ENCODE data around the gene S1PR5. TPM values are rescaled to one million over a fixed set of nuclear protein-coding genes. Genes with fewer than 3 reads are reported as not detected.
A peak's percentile ranks its signal among the peaks of the same experiment; 100 is the strongest.
"Not testable (repeated sequence)": the region's sequence is repeated elsewhere in the genome, so short reads cannot be mapped to it uniquely, and the experiment has no call there.

The S1PR5 gene, protein sequence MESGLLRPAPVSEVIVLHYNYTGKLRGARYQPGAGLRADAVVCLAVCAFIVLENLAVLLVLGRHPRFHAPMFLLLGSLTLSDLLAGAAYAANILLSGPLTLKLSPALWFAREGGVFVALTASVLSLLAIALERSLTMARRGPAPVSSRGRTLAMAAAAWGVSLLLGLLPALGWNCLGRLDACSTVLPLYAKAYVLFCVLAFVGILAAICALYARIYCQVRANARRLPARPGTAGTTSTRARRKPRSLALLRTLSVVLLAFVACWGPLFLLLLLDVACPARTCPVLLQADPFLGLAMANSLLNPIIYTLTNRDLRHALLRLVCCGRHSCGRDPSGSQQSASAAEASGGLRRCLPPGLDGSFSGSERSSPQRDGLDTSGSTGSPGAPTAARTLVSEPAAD
- 1 to 10 TPM; 1.3 to 1.7 (median 1.5) TPM for polyA plus RNA-seq (ENCODE audit: insufficient read length in 3 of 3)

DNA sequence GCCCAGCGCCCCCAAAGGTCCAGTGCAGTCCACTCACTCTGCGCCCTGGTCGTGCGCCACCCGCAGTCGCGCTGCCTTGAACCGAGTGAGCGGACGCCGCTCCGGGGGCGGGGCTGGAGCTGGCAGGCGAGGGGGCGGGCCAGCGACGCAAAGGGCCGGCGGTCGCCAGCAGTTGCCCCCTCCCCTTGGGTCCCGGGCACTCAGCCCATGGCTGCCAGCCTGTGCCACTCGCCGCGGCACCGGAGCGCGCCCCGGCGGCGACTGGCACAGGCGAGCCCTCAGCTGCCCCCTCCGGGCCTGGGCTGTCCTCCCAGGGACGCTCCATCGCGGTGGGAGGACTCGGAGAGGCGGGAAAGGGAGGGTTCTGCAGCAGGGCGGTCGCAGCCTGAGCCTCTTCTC, at the start of gene S1PR5:
Gene S1PR5 (minus strand): TSS at position 87 of the 399 bp plus-strand sequence. CDS start 2,436 bp downstream, outside the sequence.
- DNase-seq (ENCODE audit: low read depth in 3 of 3, low spot score in 2 of 3): no peak

DNA sequence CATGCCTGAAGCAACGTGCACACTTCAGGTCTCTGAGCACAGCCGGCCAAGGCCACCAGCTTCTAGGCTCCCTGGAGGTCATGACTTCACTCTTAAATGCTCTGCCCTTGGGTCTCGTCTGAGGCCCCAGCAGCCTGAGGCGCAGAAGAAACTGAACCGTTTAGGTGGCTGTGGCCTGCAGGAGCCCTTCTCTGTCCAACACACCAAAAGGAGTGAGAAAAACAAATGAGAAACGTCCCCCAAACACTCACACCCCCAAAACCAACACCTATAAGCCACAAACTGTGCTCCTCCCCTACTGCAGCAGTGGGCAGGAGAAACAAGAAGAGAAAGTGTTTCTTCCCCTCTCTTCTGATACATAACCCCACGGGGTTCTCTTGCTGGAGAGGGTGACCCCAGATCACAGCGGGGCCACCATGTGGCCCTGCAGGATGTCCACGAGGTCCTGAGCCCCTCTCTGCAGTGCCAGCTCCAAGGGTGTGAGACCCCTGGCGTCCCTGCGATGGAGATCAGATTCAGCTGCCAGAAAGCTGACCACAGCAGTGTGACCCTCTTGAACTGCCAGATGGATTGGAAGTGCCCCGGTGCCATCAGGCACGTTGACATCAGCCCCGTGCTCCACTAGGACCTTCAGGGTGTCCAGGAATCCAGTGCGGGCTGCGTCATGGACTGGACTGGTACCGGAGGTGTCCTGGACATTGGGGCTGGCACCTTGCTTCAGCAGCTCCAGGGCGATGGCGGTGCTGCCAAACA, 49.6 kb upstream of the S1PR5 start:
- DNase-seq (ENCODE audit: low read depth in 3 of 3, low spot score in 2 of 3): no peak

DNA sequence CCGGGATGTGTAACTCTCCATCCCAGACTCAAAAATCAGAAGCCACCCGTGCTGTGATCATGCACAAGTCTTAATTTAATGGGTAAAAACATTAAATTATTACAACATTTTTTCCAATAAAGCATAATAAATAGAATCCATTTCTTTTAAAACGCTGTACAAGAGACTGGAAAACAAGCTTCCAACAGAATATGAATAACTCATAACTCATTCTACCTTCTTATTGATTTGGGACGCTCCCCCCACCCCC, 49.1 kb upstream of the S1PR5 start:
- no peak for DNase-seq (ENCODE audit: low read depth in 3 of 3, low spot score in 2 of 3)

DNA sequence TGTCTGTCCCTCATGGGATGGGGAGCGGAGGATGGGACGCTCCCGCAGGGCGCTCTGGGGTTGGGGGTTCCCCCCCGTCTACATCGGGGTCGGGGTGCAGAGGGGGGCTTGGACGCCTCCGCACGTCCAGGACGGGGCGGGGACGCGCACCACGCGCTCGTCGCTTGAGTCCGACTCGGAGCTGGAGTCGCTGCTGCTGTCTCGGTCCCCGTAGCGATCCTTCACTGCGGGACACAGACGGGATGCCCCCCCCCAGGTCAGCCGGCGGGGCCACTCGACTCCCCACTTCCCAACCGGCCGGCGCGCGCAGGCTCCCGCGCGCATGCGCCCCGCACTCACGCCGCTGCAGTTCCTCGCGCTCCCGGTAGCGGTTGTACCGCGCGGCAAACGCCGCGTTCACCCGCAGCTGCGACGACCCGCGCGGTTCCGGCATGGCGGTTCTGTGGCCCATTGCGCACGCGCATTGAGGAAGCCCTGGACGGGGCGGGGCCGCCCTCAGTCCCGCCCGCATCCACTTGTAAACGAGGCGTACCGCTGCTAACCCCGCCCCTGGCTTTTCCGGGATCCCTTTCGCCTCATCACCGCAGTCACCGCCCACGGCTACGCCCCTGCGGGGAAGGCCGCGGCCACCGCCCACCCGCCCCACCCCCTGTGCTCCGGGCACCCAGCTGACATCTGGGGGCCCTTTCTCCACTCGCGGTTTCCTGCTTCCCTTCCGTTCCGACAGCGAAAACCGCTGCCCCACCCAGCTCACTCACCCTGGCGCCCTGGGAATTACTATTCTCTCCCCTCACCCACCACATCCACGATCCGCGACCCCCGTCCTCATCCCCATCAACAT, 48.5 kb upstream of the S1PR5 start, which contains the start of gene KRI1:
Gene KRI1 (minus strand): TSS at position 444 of the 841 bp plus-strand sequence. CDS start 11 bp downstream, at position 433.
- DNase-seq (ENCODE audit: low read depth in 3 of 3, low spot score in 2 of 3): peak; percentile 86 to 94 (median 90)

DNA sequence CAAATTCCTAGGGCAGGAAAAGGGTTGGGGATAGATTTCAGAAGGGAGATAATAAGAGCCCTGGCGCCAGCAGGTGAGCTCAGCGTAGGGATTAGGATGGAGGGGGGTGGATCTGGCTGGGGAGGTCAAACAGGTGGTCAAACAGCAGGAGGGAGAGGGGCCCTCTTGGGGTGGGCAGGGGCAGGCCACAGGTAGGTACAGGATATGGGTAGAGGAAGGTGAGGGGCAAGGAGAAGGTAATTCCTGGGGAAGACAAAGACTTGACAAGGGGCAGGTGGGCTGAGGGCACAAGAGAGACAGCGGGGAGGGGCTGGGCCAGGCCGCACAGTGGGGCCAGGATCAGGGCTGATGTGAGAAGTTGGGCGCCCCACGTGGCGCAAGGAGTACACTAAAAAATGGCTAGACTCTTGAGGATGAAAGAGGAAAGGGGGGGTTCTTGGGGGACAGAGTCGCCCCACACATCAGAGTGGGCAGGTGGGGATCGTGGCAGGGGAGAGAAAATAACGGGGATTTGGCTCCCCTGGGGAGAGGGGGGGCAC, 47.9 kb upstream of the S1PR5 start:
- no peak for DNase-seq (ENCODE audit: low read depth in 3 of 3, low spot score in 2 of 3)

DNA sequence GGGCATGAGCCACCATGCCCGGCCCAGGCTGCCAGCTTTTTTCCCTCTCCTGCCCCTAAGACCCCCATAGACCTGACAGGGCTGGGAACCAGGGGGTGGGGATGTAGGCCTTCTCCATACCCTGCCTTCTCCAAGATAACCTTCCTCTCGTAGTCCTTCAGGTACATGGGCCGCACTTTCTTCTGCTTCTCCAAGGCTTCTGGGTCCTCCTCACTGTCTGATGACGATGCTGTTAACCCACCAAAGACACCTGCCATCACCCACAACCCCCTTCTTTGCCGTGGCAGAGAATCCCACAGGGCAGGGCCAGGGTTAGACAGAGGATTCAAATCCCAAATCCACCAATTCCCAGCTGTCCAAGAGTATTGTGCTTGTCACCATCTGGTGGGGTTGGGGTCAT, 45.4 kb upstream of the S1PR5 start:
- no peak for DNase-seq (ENCODE audit: low read depth in 3 of 3, low spot score in 2 of 3)

DNA sequence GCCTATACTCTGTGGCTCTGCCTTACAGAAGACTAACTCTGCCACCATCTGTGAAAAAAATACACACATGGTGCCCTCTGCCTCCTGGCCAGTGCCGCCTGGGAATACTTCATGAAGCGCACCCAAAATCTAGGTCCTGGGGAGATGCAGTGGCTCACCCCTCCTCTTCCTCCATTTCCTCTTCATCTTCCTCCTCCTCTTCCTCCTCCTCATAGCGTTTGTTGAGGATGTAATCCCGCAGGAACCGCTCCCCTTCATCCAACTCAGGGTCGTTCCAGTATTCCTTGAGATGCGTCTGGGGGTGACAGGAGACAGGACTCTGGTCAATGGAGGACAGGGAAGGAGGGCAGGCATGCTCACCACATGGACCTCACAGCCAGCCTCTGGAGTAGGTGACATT, 42.9 kb upstream of the S1PR5 start:
- DNase-seq (ENCODE audit: low read depth in 3 of 3, low spot score in 2 of 3): no peak

DNA sequence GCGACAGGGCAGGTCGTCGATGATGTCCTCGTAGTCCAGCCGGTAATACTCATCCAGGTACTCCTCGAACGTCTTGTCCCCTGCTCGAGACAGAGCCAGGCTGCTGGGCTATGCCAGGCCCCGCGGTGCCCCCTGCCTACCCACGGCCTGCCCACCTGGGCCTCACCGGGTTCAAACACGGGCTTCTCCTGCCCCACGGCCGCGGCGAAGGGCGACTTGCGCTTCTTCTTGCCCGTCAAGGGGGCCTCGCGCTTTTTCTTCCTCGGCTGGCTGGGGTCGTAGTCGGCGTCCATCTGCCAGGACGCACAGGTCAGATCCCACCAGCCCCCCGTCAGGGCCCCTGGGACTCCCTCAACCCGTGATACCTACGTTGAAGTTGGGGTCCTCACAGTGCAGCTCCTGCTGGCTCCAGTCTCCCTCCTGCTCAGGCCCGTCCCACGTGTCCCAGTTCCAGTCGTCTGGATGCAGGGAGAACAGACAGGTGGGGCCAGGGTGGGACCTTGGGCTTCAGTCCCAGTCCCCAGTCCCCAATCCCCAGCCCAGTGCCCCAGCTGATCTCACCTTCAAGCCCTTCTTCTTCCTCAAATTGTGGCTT, 40.5 kb upstream of the S1PR5 start:
- DNase-seq (ENCODE audit: low read depth in 3 of 3, low spot score in 2 of 3): no peak

DNA sequence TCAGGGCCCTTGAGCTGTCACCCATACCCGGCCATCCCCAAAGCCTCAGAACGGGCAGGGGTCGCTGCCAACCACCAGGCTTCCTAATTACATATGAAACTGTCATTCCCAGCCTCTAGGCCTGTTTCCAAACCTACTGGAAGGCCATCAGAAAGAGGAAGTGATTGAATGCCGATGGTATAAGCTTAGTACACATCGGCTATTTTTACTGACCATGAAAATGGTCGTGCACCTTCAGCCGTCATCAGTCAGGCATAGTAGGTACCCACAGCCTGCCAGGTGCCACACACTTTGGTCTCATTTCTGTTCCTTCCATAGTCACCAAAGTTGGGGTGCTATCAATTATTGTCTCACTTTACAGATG, 38.3 kb upstream of the S1PR5 start:
- no peak for DNase-seq (ENCODE audit: low read depth in 3 of 3, low spot score in 2 of 3)

DNA sequence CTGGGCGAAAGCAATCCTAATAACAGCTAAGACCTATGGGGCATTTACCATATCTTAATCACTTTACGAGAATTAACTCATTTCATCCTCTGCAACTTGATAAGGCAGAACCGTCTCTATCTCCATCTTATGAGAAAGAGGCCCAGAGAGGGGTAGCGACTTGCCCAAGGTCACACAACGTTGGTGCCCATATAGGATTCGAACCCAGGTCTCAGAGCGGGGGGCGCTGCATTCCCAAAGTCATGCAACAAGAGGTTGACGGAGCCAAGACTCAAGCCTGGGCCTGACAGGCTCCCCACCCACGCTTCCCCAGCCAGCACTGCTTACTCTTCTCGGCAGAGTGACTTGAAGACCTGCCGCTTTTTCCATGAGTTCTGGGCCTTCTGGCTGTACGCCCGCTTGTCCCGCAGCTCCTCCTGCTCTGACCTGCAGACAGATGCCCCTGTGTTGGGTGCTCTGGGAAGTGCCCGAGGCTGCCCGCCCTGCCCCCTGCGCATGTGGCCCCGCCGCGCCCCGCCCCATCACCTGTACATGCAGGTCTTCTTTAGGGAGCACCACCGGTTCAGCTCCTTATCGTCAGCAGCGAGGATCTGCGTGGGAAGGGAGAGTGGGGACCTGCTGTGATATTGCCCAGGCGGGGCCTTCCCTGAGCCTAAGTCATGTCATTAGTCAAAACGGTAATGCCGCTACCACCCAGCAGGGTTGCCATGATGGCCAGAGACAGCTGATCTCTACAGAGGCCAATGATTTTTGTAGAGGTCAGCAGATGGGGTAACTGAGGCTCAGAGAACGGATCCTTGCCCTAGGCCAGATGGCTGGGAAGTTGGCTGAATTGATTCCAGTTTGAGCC, 37.7 kb upstream of the S1PR5 start:
- no peak for DNase-seq (ENCODE audit: low read depth in 3 of 3, low spot score in 2 of 3)

DNA sequence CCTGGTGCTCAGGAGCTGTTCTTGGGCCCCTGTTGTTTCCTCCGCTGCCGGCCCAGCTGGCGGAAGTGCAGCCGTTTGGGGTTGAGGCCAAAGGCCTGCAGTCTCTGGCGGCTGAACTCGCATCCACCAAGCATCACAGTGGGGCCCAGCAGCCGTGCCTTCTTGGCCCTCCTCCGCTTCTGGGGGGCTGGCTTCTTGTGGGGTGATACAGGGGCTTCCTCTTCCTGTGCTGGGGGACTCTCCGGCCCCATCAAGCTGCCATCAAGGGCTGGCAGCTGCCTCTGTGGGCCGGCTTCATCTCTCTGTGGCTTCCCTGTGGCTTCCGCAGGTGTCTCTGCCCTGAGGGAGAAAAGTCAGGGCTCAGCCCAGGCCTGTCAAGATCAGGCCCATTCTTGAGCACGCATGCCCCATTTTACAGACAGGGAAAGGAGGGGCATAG, 36.7 kb upstream of the S1PR5 start:
- no peak for DNase-seq (ENCODE audit: low read depth in 3 of 3, low spot score in 2 of 3)

DNA sequence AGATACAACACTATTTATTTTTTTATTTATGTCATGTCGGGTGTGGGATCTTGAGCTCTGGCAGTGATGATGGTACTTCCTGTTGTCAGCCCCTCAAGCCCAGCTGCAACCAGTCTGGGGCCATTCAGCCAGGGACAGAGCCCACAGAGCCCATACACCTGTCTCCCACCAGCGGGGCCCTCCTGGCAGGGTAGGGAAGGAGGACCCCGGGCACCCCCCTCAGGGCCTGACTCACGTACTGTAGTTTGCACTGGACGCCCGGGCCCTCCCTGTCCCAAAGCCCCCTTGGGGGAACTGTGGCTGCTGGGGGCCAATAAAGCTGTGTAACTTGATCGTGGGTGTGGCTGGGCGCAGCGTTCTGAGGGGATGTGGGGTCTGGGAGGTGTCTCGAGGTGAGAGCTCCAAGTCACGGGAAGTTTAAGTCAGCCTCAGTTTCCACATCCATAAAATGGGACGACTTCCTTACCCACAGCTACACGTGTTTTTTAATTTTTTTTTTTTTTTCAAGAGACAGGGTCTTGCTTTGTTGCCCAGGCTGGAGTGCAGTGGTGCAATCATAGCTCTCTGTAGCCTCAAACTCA, 35.9 kb upstream of the S1PR5 start:
- no peak for DNase-seq (ENCODE audit: low read depth in 3 of 3, low spot score in 2 of 3)

DNA sequence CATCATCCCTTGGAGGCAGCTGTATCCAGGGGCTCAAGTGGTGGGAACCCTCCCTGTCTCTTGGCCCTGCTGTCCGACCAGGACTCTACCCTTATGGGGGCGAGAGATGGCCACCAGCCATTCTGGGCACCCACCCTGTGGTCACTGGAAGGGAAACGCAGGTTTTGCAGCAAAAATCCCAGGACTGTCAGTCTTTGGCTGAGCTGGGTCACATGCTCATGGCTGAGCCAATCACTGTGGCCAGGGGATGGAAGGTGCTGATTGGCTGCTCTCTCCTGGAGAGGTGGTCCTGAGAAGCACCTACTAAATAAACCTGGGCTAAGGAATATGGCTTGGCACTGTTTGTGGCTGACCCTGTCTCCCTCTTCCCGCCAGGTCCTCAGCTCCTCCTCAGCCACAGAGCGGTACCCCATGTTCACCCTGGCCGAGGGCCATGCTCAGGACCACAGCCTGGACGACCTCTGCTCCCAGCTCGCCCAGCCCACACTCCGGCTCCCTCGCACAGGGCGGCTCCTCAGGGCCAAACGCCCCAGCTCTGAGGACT, 35.3 kb upstream of the S1PR5 start:
- no peak for DNase-seq (ENCODE audit: low read depth in 3 of 3, low spot score in 2 of 3)

DNA sequence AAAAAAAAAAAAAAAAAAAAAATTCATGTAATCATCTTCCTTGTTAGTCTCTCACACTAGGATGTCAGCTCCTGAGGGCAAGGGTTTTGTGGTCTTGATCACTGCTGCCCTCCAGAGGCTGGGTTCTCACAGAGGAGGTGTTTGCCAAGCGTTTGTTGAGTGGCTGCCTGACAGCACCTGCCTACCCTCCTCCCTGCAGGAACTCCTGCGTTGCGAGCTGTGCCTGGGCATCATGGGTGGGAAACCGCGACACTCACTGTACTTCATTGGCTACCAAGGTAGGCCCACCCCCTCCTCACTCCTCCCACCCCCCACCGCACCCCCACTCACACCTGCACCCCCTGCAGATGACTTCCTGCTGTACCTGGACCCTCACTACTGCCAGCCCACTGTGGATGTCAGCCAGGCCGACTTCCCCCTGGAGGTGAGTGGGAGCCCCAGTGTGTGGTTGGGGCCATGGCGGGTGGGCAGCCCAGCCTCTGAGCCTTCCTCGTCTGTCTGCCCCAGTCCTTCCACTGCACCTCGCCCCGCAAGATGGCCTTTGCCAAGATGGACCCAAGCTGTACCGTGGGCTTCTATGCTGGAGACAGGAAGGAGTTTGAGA, 34.6 kb upstream of the S1PR5 start:
- no peak for DNase-seq (ENCODE audit: low read depth in 3 of 3, low spot score in 2 of 3)

DNA sequence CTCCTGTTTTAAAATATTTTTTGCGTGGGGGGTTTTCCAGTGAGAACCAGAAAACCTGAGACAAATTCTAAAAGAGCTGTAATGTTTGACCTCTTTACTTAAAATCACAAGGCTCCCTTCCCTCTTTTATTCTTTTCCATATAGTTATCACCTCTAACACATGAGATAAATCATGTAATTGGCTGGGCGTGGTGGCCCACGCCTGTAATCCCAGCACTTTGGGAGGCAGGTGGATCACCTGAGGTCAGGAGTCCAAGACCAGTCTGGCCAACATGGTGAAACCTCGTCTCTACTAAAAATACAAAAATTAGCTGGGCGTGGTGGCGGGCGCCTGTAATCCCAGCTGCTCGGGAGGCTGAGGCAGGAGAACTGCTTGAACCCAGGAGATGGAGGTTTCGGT, 33.8 kb upstream of the S1PR5 start:
- DNase-seq (ENCODE audit: low read depth in 3 of 3, low spot score in 2 of 3): not testable (repeated sequence)

DNA sequence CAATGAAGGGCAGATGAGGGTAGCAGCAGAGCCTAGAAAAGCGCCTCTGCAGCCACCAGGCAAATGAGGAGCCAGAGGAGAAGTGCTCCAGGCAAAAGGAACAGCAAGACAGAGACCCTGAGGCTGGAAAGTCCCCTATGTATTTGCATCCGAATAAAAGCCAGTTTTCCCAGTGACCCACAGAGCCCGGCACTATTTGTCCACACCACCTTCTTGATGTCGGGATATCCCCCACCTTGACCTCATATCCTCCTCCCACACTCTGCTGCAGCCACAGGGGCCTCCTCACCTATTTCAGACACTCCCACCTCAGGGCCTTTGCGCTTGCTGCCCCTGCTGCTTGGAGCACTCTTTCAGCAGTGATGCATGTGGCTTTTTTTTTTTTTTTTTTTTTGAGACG, 33.1 kb upstream of the S1PR5 start:
- DNase-seq (ENCODE audit: low read depth in 3 of 3, low spot score in 2 of 3): no peak

DNA sequence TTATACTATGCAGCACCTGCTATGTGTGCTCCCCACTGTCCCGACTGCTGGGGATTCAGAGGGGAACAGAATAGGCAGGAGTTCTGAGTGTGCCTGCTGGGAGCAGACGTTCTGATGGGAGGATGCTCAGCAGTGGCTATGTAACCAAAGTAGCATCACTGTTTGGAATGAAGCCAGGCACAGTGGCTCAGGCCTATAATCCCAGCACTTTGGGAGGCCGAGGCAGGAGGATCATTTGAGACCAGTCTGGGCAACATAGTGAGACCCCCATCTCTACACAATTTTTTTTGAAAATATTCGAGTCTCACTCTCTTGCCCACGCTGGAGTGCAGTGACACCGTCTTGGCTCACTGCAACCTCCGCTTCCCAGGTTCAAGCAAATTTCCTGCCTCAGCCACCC, 32.5 kb upstream of the S1PR5 start:
- DNase-seq (ENCODE audit: low read depth in 3 of 3, low spot score in 2 of 3): no peak

DNA sequence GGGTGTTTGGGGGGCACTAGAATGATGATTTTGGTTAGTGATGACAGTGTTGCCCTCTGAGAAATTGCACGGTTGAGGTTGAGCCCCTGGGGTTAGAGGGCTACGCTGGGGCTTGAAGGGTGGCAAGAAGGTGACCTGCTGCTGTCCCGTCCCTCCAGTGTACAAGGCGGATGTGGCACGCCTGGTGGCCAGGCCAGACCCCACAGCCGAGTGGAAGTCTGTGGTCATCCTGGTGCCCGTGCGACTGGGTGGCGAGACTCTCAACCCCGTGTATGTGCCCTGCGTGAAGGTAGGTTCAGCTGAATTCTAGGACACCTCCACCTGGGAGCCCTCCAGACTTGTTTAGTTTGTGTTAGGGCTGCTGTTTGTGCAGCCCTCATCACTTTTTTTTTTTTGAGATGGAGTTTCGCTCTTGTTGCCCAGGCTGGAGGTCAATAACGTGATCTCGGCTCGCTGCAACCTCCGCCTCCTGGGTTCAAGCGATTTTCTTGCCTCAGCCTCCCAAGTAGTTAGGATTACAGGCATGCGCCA, 31.6 kb upstream of the S1PR5 start:
- no peak for DNase-seq (ENCODE audit: low read depth in 3 of 3, low spot score in 2 of 3)
